ENCODE data around the gene ANO8. TPM values are rescaled to one million over a fixed set of nuclear protein-coding genes. Genes with fewer than 3 reads are reported as not detected.

Gene ANO8
- polyA plus RNA-seq, 3 donors = 0.11 to 14.1 TPM; not detected in 1

DNA sequence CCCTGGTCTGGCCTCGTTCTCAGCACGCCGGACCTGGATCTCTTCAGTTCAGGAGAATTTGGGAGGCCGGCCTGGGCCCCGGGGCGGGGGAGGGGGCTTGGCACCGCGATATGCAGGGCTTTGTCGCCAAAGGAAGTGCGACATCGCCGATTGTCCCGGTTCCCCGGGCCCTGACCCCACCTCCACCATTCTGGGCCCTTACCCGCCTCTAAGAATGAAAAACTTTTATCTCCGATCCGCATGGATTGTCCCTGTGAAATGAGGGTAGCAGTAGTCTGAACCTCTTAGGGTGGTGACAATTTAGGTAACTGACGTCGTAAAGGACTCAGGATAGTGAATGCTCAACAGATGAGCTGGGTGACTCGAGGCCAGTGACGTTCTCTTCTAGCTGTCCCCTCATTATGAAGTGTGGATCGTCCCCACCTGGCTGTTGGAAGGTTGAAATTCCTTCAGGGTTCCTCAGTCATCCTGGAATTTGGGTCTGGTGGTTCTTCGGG is 24.6 kb downstream of the ANO8 start:
- Mint-ChIP-seq H3K27me3 (ENCODE audit: low read depth in 3 of 3) (peaks cover 0 to 3% (median 0%) of the 10 kb centered on the region in 3 donors), H3K4me1 (peaks cover 28% of the 10 kb centered on the region), H3K9me3 (no peaks in the 10 kb centered on the region), H3K4me3 (peak overlapping the region; percentile 88 to 91), H3K27ac (peak overlapping the region; percentile 79 to 94 (median 90)), H3K36me3 (peaks cover 17 to 31% of the 10 kb centered on the region in 2 donors)
- Histone ChIP-seq H3K9me3 (replicated peaks in 1 of 2; ENCODE audit: control insufficient read depth in 1 of 2, insufficient read depth in 1 of 2, low read length in 2 of 2) (no peaks in the 10 kb centered on the region), H3K9ac (ENCODE audit: insufficient read depth, low read length, poor library complexity, severe bottlenecking) (peak overlapping the region; percentile 81), H3K79me2 (ENCODE audit: insufficient read depth, low read length) (peaks cover 63% of the 10 kb centered on the region), H3K4me2 (replicated peaks; ENCODE audit: extremely low read depth, low read length, poor library complexity, severe bottlenecking) (peak overlapping the region; percentile 90), H3K27me3 (ENCODE audit: control insufficient read depth in 2 of 2, insufficient read depth in 2 of 2, low read length in 2 of 2) (no peaks in the 10 kb centered on the region), H4K20me1 (ENCODE audit: insufficient read depth, low read length) (peaks cover 53% of the 10 kb centered on the region), H3K4me3 (replicated peaks in 1 of 3; ENCODE audit: low read depth in 2 of 3, low read length in 3 of 3) (peak overlapping the region; percentile 81 to 88 (median 82)), H3K27ac (ENCODE audit: low read depth in 1 of 2, low read length in 2 of 2) (peak overlapping the region; percentile 53 to 86), H3K4me1 (ENCODE audit: control insufficient read depth in 1 of 2, insufficient read depth in 2 of 2, low read length in 2 of 2) (peaks cover 26 to 36% of the 10 kb centered on the region in 2 donors), H2AFZ (ENCODE audit: insufficient read depth, low read depth, low read length, poor library complexity, severe bottlenecking) (peak overlapping the region; percentile 61), H3K36me3 (replicated peaks in 1 of 2; ENCODE audit: control insufficient read depth in 1 of 2, insufficient read depth in 2 of 2, low read length in 2 of 2) (peaks cover 13 to 34% of the 10 kb centered on the region in 2 donors)
- intact Hi-C loops (cut with micrococcal nuclease) = no loop called here
- DNase-seq = no peak
- TF ChIP-seq, protein P1, sequence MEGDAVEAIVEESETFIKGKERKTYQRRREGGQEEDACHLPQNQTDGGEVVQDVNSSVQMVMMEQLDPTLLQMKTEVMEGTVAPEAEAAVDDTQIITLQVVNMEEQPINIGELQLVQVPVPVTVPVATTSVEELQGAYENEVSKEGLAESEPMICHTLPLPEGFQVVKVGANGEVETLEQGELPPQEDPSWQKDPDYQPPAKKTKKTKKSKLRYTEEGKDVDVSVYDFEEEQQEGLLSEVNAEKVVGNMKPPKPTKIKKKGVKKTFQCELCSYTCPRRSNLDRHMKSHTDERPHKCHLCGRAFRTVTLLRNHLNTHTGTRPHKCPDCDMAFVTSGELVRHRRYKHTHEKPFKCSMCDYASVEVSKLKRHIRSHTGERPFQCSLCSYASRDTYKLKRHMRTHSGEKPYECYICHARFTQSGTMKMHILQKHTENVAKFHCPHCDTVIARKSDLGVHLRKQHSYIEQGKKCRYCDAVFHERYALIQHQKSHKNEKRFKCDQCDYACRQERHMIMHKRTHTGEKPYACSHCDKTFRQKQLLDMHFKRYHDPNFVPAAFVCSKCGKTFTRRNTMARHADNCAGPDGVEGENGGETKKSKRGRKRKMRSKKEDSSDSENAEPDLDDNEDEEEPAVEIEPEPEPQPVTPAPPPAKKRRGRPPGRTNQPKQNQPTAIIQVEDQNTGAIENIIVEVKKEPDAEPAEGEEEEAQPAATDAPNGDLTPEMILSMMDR (IDR thresholded peaks at IDR 0.05) = no peak
- WGBS (ENCODE audit: insufficient coverage) = 3% methylated on average over 12 of the region's 23 CpGs

GRCh38 chr19:17309198-17309964 is 25.3 kb downstream of the ANO8 start, which contains the start of gene DDA1:
TSS of gene DDA1 (plus strand) at chr19:17309563. CDS start at chr19:17309655, 92 bp downstream.
- H3K4me1 Mint-ChIP-seq = peaks cover 34% of the 10 kb centered on the region
- H3K4me1 ChIP-seq (ENCODE audit: control insufficient read depth in 1 of 2, insufficient read depth in 2 of 2, low read length in 2 of 2) = peaks cover 32 to 42% of the 10 kb centered on the region in 2 donors

More at GRCh38 chr19:17309198-17309964, 25.3 kb downstream of the ANO8 start, which contains the start of gene DDA1:
- Histone ChIP-seq H3K79me2 (ENCODE audit: insufficient read depth, low read length) (peaks cover 61% of the 10 kb centered on the region), H3K4me2 (replicated peaks; ENCODE audit: extremely low read depth, low read length, poor library complexity, severe bottlenecking) (peak within 1 kb of the TSS; percentile 90), H3K9me3 (replicated peaks in 1 of 2; ENCODE audit: control insufficient read depth in 1 of 2, insufficient read depth in 1 of 2, low read length in 2 of 2) (no peaks in the 10 kb centered on the region), H4K20me1 (ENCODE audit: insufficient read depth, low read length) (peaks cover 47% of the 10 kb centered on the region), H2AFZ (ENCODE audit: insufficient read depth, low read depth, low read length, poor library complexity, severe bottlenecking) (peak within 1 kb of the TSS; percentile 61), H3K27me3 (ENCODE audit: control insufficient read depth in 2 of 2, insufficient read depth in 2 of 2, low read length in 2 of 2) (no peaks in the 10 kb centered on the region), H3K27ac (ENCODE audit: low read depth in 1 of 2, low read length in 2 of 2) (peak within 1 kb of the TSS; percentile 53 to 86), H3K36me3 (replicated peaks in 1 of 2; ENCODE audit: control insufficient read depth in 1 of 2, insufficient read depth in 2 of 2, low read length in 2 of 2) (peaks cover 8 to 28% of the 10 kb centered on the region in 2 donors), H3K4me3 (replicated peaks in 1 of 3; ENCODE audit: low read depth in 2 of 3, low read length in 3 of 3) (peak within 1 kb of the TSS; percentile 81 to 88 (median 82)), H3K9ac (ENCODE audit: insufficient read depth, low read length, poor library complexity, severe bottlenecking) (peak within 1 kb of the TSS; percentile 81)
- under 1% methylated on average over 33 of the region's 46 CpGs for WGBS (ENCODE audit: insufficient coverage)
- TF ChIP-seq, protein P1 (IDR thresholded peaks at IDR 0.05) = no peak
- Mint-ChIP-seq H3K27me3 (ENCODE audit: low read depth in 3 of 3) (peaks cover 0 to 3% (median 0%) of the 10 kb centered on the region in 3 donors), H3K4me3 (peak within 1 kb of the TSS; percentile 88 to 91), H3K27ac (peak within 1 kb of the TSS; percentile 79 to 94 (median 90)), H3K9me3 (no peaks in the 10 kb centered on the region), H3K36me3 (peaks cover 15 to 26% of the 10 kb centered on the region in 2 donors)
- intact Hi-C loops (cut with micrococcal nuclease) = no loop called here
- peak; percentile 100 for DNase-seq

Data from CD14-positive monocyte (primary cell).